HG03521 (cell line): ENCODE results near the gene NHS.
"Not testable (repeated sequence)": the region's sequence is repeated elsewhere in the genome, so short reads cannot be mapped to it uniquely, and the experiment has no call there.

Experiments
- ATAC-seq: cut with Tn5 transposase; IDR thresholded peaks from one replicate; pipeline ENCODE4 v1.9.1; 2021; ENCODE audit warnings: mild to moderate bottlenecking, moderate library complexity; ENCODE audit not compliant: unreplicated experiment

NHS gene

DNA sequence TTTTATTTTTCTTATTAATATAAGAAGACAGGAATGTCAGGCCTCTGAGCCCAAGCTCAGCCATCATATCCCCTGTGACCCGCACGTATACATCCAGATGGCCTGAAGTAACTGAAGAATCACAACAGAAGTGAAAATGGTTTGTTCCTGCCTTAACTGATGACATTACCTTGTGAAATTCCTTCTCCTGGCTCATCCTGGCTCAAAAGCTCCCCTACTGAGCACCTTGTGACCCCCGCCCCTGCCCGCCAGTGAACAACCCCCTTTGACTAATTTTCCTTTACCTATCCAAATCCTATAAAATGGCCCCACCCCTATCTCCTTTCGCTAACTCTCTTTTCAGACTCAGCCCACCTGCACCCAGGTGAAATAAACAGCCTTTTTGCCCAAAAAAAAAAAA is 71.3 kb downstream of the NHS start:
- not testable (repeated sequence) for ATAC-seq

DNA sequence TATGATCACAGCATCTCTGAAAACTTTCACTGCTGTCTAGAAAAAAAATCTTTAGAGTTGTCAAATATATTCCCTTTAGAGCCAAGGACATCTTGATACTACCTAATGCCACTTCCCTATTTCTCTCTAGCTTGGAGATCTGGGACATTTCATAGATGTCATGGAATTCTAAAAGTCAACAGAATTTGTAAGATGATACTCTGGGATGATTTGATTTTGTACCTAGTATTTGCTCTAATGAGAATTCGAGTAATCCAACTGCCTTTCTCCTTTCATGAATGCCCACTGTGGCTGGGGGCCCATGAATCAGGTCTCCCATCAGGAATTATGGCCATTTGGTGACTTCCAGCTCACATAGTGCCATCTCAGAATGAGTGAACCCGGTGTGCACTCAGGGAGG is 73.2 kb downstream of the NHS start:
- ATAC-seq, result no peak

DNA sequence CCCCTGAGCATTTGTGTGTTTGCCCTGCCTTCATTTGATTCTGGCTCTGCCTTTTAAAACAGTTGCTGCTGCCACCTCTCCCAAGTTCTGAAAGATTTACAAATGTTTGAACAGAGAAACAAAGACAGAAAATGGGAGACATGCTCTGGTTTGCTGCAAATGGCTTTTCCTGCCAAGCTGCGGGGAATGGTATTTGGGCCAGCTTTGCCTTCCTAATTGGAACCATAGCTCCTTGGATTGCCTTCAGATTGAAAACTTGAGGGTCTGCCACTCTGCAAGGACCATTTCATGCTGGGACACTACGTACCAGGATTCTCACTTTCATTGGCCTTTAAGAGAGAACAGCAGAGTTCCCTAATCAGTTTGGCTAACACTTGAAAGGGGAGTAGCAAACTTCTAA is 74.9 kb downstream of the NHS start:
- ATAC-seq, result no peak

DNA sequence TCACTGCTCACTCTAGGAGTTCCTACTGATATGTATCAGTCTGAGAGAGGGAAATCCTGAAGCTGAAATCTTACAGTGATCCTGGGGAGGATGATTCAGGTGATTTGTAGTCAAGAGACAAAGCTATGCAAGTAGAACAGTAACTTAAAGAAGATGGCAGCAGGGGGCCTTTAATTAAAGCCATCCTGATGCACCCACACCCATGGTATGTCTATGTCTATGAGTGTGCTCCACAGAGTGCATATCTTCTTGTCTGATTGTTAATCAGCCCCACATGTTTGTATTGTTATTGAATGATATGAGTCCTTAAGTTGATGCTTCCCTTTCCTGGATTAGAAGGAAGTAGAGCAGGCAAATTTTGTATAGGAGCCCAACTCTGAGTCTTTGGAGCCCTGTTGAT is 78.8 kb downstream of the NHS start:
- no peak for ATAC-seq

DNA sequence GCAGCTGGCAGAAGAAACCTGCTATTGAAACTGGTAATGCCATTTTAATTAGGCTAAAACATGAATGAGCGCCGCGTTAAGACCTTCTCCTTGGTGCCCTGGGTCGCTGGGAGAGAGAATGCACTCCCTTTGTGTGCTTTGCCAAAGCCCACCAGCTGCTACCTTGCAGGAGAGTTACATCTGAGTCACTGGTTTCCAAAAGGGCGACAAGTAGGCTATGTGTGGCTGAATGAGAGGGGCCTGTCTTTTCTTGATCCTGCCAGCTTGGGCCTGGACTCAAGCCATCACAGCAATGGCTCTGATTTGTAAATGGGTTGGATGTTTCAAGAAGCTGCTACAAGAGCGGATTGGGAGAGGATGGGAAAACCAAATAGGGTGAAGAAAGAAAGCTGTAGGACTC is 81.5 kb downstream of the NHS start:
- no peak for ATAC-seq

DNA sequence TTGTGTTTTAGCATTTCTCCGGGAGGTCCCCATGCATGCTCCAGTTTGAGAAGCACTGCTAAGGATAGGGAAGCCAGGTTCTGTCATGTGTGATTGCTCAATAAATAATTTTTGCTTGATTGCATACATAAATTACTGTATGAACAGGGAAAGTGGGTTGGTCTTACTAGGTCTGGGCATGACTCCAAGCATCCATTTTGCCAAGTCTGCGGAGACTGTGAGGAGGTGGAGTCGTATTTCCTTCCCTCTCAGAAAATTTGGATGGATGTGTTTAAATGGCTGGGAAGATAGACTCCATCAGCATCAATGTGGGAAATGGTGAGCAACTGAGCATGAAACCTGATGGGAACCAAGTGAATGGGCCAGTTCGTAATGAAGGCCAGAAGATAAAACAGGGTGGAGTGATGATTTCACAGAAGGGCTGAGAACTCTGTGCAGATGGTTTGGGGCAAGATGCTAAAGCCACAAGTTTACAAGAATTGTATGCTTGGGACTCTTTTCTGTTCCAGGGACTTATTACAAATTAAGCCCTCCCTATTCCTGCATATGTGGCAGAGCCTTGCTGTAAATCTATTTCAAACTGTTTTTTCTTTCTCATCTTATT is 84.1 kb downstream of the NHS start:
- no peak for ATAC-seq

DNA sequence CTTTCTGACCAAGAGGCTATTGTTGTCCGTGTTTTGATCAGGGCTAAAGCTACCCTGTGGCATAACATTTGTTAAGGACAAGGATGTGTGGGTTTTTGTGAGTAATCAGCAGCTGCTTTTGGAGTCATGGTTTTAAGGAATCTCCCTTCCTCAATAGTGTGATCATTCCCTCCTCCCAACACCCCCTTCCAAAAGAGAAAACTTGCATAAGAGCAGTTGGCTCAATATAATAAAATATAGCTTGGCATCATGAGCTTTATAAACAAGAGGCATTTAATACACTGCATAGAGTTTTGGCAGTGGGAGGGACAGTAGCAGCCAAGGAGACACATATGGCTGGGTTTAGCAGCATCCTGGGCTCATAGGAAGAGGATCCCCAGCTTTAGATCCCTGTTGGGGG is 84.7 kb downstream of the NHS start:
- ATAC-seq, result no peak

DNA sequence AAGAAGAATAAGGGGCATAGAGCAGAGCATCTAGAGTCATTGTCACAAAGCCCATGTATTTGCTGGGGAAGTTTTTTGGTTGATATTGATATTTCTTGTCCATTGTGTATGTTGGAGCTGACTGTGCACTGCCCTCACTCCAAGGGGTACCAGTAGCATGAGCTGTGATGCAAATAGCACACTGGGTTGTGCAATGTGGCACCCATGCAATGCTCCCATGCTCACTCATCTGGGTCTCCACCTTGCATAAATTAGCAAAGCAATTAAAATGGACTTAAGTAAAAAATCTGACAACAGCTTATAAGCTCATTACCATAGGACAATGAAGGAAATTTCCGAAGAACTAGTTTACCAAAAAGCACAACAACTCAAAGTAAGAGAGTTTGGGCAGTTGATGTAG is 87.9 kb downstream of the NHS start:
- no peak for ATAC-seq

DNA sequence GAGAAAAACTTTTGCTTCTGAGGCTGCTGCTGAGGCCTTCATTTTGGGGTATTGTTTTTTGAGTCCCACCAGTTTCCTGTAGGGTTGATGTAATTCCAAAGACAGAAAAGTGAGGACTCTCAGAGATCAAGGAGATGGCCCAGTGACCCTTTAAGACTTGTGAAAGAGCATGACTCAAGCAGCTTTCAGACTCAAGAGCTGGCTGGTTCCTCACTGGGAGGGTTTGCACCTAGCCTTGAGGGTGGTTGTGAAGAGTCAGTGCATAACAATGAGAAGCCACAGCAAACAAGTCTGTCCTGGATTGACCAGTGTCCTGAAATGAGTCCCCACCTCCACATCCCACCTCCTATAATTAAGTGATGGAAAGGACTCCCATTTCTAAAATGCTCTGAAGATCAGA is 89.2 kb downstream of the NHS start:
- no peak for ATAC-seq

DNA sequence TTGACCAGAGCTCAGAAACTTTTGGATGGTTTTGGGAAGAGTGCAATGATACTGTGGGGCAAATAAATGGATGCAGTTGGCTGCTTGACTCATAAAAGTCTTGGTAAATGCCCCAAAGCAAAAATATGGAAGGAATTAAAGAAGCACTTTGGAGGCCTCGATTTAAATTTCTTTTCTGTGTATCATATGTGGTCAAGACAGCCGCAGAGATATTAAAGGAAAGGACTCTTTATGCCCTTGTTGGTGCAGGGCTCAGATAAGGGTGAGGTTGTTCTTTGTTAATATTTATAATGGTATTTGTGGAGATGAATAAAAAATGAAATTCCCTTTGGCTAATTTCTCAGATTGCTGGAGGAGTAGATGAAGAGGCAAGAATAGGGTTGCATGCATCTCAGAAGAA is 90.2 kb downstream of the NHS start:
- ATAC-seq, result no peak

DNA sequence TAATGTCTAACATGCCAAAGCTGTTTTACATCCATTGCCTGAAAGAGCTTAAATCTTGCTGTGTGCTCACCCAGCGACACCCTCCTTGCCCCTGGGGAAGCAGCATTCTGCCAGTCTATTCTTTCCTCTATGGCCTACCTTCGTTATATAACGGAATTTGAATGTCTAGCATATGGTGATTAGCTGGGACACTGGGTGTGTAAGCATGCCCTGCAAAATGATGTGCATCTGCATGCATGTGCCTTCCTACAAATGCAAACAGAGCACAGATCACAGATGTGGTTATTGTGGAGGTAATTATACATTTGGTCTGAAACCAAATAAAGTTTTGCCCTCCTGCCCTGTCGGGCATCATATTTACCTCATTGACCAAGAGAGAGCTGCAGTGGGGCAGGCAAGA is 90.8 kb downstream of the NHS start:
- no peak for ATAC-seq

DNA sequence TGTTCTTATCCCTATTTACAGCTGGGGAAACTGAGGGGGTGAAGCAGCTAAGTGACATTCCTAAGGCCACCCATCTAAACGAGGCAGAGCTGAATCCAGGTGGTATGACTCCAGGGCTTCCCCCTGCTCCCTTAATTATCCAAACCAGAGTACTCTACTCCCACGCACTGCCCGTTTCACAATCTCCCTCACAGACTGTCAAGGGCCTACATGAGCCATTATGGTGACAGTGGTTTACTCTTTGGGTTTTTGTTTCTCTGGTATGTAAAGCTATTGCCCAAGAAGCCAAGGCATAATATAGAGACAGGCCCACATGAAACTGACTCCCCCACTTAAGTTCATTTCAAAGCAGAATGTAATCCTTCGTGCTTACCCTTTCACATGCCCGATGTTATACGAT is 95.1 kb downstream of the NHS start:
- no peak for ATAC-seq

DNA sequence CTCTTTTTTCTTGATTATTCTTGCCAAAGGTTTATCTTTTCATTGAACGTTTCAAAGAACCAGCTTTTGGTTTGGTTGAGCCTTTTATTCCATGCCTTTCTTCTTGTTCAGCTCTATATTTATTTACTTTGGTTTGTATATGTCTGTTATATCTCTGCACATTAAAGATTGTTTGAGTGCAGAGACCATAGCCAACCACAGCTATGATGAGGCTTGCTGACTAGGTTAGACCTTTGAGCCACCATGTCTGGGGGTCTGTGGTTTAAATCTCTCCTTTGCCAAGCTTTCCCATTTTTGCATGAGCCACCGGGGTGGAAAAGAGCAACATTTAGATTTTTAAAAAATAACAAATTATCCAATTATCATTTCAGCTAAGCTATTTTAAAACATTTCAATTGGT is 96.1 kb downstream of the NHS start:
- ATAC-seq, result no peak

DNA sequence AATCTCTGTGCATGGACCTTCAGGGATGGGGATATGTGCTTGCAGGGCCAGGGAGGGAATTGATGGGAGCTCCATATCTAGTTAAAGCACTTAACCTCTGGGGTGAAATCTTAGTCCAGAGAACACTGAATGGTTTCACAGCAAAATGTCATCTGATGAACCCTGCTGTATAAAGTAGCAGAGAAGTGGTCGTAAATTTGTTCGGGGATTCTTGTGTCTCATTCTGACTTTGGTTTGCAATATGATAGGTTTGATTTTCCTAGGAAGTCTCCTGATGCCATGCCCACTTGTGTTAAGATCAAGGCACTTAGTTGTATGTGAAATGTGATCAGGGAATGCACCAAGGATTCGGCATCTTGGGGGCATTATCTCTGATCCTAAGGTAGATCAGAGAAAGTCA is 96.9 kb downstream of the NHS start:
- no peak for ATAC-seq

DNA sequence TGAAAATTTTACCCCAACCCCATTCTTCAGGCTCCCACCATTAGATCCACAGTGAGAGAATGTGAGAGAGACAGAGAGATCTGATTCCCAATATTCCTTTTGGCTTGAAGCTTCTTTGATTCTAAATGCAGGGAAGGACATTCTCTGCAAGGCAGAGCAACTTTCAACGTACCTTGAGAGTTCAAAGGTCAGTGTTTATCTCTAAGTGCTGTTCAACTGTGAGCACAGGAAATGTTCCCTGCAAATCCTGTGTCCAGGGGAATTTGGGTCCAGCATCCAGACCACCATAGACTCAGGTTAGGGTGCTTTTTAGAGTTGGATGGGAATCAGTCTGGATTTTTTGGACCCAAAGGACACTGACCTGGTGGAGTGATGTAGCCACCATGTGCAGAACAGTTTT is 97.4 kb downstream of the NHS start:
- no peak for ATAC-seq

DNA sequence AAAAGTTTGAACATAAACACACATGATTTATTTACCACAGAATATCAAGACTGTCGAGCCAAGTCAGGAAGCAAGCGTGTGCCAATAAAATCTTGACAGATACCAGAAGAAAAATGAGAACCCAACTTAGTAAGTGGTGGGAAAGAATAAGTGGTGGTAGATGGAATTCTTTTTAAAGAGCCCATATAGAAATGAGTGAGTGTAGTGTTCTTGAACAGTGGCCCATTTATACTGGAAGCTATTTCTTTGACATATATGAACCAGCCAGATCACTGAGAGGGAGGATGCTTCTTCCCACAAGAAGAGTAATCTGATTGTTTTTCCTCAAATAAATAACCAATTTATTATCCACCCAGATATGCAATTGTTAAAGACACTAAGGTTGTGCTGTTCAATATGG is 98.0 kb downstream of the NHS start:
- ATAC-seq, result no peak

DNA sequence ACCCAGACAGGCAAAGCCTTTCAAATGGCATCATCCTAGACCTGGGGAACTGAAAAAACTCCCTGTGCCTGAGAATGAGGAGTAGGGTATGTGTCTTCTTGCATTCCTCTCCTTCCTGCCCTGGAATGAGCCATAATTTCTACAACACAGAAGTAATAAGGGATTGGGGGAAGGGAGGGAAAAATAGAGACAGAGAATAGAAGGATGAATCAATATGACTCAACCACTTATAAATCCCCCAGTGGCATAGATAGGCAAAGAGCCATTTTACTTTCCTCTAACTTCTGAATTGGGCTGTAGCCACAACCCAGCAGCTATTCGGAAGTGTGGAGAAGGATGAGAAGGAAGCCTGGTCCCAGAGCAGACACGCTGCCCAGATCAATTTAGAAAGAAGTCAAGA is 99.9 kb downstream of the NHS start:
- no peak for ATAC-seq

DNA sequence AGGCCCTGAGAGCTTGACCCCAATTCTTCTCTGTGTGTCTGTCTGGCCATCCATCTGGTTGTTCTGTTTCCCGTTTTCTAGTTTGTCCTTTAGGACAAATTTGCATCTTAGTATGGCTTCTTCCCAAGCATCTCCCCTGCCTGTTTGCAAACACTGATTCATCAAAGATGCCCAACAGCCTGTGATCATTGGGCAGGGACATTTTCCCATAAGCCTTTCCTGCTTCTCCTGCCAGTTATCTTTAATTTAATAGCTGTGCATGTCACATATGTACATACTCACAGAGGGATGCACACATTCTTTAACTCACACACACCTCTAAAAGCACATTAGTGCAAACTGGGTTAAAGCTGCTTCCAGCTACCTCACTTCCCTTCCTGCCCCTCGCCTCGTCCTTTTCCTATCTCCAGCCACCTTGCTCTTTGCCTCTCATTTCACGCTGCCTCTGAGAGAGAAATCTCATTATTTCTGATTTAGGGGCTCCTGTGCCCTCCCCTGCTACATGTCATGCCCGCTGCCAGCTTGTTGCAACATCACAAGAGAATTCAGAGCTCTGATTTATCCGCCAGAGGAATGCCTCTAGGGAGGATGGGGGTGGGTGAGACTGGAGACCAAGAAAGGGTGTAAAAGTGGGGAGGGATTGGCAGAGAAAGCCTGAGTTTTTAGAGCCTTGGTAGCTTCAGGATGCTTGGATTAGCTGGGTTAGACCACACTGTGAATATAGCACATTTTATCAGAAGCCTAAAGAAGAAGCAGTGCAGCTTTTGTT is 100.6 kb downstream of the NHS start:
- ATAC-seq, result no peak

DNA sequence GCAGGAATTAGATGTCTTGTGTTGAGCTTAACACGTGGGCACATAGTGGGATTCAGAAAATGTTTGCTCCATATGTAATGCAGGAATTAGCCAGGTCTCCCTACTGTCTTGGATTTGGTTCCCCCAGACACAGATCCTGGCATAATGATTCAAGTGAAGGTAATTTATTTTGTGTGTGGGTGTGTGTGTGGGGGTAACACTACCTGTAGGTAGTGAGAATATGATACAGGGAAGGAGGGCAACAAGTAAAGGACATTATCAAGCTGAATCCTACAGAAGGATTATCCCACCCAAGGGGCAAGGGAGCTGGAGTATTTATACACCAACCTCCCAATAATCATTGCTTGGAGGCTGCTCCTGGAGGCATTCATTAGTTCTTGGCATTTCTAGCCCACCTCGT is 101.4 kb downstream of the NHS start:
- no peak for ATAC-seq

DNA sequence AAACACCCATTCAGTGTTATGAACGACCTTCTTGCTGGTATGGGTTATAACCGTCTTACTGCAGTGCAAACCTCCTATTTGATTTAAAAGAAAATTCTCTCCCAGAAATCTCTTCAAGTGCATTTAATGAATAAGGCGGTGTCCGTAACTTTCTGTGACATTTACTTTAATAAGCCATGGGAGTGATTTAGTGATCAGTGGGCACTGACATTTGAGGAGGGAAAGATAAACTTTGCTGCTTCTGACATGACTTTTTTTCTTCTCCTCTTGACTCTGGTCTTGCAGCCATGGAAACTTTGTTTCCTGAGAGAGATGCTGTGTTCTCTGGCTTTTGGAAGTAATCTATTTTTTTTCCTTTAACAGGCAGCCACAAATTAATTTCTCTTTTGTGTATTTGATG is 106.1 kb downstream of the NHS start:
- ATAC-seq, result no peak

DNA sequence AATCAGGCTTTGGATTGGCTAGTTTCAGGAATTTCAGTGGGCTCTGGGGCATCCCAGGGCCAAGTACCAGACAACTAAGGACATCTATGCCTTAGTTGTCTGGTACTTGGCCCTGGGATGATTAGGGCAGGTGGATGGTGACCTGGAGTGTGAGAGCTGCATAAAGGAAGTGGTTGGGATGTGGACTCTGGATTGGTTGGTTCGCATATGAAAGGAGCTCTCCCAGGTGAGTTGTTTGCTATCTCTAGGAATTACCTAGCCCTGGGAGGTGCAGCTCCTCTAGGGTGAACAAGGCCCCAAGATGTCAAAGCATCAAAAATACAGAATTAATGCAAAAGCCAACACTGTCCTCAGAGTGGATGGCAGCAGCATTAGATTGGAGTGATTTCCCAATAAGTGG is 109.6 kb downstream of the NHS start:
- ATAC-seq, result no peak

DNA sequence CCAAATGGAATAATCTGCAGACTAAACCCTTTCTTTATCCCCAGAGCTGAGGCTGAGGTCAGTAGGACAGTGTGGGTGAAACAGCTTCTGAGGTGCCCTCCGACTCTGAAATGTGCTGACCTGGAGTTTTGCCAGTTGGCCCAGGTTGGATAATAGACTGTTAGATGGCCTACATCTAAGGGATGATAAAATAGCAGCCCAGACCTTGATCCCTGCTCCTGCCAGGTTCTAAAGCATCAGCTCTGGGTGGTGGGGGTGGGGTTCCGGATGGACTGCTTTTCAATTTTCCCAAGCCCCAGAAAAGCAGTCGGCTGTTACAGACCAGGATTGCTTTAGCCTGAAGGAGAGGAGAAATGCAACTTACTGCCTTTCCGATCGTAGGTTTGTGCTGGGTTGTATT is 110.4 kb downstream of the NHS start:
- ATAC-seq, result no peak

DNA sequence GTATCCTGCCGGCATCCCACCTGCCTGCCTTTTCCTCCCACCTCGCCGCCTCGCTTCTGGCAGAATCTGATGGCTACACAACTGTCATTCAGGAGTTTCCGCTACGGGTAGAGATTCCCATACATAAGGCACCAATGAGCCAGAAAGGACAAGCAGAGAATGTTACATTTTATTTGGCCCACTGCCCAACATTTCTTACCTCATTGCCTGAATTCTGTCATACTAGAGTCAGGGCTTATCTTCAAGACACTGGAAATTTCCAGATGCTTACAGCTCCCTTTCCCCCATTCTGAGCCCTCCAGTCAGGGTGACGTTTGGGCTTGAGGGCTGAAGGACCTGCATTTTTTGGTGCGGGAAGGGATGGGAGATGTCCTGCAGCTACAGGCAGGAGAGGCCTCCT is 113.0 kb downstream of the NHS start:
- no peak for ATAC-seq
